ENCODE measurements around the gene GMPPB.
"Not testable (repeated sequence)": the region's sequence is repeated elsewhere in the genome, so short reads cannot be mapped to it uniquely, and the experiment has no call there.

Gene GMPPB

DNA sequence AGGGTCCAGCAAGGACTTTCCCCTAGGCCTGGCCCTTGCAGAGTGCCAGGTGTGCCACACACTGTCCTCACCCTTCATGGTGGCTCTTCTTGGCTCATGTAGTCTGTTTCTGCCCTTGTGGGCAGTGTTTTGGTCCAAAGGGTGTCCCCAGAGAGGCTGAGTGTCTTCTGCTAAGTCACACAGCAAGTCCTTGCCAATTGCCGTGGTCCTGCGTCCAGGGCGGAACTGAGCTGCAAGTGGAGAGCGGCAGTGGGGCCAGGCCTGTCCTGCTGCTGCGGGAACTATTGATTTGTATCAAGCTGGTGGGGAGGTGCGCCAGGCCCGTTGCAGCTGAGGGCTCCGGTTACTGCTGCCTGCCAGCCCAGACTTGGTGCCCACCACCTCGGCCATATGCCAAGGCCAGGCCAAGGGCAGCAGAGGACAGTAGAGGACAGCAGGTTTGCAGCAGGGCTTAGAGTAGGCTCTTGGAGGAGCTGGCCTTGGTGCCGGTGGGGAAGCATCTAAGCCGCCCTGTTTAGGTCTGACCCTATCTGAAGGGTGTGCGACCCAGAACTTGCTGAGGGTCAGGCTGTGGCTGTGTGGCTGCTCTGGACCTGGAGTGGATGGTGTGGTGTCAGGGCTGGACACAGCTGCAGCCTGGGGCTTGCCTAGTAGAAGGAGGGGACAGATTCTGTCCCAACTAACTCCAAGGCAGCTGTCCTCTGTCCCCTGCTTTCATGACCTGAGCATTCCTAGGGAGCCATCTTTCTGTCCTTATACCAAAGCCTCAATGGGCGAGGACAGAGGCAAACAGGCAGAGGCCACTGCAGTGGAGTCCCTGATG lies 8.8 kb downstream of the GMPPB start:
- DNase-seq: no peak

DNA sequence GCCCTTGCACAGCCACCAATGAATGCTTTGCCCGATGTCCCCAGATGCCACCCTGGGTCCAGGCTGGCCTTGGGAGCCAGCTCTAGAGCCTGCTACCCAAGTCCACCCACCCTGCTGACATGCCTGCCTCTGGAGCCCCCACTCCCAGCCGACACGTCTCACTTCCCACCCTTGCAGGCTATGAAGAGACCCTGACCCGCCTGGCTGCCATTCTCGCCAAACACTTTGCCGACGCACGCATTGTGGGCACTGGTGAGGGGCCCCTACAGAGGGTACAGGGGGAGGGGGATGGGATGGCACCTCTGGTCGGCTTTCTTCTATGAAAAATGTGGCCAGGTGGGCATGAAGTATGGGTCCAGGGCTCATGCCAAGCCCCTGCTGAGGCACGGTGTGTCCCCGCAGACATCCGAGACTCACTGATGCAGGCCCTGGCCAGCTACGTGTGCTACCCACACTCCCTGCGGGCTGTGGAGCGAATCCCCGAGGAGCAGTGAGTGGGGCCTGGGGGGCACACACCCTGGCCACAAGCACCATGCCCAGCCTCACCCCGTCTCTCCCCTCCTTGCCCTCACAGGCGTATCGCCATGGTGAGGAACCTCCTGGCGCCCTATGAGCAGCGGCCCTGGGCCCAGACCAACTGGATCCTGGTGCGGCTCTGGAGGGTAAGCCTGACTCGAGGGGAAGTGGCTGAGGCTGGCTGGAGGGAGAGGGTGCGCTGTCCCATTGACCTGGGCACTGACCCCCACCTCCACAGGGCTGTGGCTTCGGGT lies 10.2 kb downstream of the GMPPB start:
- no peak for DNase-seq

DNA sequence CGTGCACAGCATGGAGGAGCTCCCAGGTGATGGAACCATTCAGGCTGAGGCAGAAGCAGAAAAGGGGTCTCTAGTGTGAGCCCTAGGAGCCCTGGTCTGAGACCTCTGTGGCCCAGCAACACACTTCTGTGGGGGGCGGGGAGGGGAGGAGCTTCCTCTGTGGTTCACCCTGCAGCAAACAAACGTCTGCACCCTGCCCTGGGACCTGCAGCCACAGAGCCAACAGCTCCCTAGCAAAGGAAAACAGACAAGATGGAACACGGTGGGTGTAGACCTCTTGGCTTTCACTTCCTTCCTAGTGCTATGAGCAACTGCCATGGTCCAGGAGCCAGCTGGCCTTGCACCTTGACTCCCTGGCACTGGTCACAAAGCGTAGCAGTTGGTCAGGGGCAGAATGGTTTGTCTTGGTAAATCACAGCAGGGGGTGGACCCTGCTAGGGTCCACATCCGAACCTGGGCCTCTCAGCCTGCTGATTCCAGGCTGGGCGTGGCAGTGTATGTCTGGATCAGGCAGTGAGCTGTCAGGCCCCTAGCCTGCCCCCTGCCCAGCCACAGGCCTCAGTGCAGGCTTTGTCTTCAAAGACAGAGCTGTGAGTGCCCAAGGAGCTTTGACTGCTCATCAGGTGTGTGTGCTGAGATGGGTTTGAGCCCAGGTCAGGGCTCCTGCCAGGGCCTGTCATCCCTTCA lies 11.0 kb downstream of the GMPPB start:
- DNase-seq: no peak

DNA sequence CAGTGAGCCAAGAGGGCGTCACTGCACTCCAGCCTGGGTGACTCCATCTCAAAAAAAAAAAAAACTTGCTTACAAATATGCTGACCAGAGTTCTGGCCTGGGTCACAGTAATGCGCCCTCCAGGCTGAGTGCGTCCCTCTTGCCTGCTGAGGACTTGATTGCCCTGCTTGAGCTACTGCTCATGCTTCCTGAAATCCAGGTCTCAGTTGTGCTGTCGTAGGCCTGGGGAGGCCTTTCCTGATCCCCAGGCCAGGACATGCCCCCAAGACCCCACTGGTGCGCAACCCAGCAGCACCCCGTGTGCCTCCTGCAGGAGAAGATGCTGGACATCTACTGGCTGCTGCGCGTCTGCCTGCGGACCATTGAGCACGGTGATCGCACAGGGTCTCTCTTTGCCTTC lies 11.6 kb downstream of the GMPPB start:
- no peak for DNase-seq

DNA sequence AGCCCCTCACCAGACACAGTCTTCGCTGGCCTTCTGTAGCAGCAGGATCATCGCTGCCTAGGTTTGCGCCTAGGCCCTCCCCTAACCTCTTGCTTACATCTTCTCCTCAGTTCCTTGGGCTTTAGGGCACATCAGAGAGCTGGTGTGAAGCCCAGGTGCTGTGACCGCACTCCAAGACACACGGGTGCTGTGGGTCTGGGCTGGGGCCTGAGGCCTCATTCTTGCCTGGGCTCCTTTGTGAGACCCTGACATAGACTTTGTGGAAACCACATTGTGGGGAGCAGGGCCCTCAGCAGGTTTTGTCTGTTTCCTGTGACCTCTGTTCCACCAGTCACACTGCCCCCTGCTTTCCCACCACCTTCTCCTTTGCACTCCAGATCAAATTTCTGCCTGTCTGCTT lies 12.3 kb downstream of the GMPPB start:
- DNase-seq: no peak

DNA sequence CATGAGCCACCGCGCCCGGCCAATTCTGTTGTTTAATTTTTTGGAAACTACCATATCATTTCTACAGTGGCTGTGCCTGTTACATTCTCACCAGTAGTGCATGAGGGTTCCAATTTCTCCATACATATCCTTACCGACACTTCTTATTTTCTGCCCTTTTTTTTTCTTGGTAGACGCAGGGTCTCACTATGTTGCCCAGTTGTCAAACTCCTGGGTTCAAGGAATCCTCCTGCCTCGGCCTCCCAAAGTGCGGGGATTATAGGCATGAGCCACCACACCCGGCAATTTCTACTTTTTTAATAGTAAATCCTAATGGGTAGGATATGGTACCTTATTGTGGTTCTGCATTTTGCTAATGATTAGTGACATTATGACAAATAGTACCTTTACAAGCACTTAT lies 13.9 kb downstream of the GMPPB start:
- no peak for DNase-seq

DNA sequence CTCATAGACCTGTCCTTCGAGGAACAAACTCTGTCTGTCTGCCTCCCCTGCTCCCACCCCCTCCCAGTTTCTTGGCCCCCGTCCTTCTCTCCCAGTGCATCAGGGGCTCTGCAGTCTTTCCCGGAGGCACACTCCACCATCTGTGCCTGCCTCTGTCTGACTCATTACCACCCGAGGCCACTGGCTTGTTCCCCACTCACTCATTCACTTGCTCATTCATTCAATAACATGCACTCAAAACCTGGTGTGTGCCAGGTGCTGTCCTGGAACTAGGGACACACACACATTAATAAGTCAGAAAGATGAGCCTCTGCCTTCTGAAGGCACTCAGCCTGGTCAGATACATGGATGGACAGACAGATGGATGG lies 16.7 kb downstream of the GMPPB start:
- DNase-seq: no peak

DNA sequence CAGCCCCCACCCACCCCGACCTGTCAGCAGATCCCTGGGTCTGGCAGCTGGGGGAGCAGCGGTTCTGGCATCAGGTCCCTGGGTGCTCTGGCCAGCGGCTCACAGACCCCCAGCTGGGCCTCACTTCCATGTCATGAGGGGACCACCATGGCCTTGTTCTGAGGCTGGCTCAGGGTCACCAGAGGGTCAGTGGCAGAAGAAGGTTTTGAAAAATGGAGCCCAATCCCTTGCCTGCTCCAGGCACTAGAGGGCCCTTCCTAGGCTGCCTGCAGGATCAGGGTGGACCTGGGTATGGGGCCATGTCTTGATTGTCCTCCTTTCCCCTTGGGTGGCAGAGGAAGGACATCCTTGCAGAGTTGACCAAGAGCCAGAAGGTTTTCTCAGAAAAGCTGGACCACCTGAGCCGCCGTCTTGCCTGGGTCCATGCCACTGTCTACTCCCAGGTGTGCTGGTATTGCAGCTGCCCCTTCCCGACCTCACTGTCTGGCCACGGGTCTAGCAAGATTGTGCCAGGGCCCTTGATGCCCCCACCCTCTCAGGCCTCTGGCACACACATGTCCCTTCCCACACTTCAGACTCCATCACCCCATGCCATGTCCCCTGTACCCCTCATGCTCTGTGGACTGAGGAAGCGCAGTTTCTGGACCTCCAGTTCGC lies 17.2 kb downstream of the GMPPB start:
- no peak for DNase-seq

DNA sequence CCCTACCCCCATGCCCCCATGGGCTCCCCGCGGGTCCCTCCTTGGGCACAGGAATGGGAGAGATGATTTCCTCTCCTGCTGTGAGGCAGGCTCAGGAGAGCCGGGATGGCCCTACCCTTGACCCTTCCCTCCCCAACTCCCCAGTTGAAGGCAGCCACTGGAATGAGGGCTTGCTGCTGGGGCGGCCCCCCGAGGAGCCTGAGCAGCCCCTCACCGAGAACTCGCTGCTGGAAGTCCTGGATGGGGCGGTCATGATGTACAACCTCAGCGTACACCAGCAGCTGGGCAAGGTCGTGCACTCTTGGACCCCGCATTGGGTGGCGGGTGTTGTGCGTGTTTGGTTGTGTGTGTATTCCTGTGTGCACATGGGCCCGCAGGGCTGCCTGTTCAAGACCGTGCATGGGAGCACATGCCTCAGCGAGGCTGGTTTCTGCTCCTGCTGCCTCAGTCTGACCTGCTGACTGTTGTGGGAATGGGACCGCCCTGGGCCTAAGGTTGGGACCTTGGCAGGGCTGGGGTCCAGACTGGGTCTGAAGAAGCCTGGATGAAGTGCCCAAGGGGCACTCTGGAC lies 18.3 kb downstream of the GMPPB start:
- DNase-seq: no peak

DNA sequence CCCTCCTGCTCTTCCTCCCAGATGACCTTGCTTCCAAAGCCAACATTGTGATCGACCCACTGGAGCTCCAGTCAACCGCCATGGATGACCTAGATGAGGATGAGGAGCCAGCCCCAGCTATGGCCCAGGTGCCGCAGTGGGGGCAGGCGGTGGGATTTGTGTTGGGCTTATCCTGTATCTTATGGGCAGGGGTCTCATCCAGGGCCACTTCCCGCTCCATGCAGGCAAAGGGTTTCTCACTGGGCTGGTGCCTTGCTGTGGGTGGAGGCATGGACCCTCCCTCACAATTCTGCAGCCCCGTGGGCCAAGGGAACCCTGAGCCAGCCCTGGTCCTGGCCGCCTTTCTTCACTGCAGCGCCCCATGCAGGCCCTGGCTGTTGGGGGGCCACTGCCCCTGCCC lies 19.1 kb downstream of the GMPPB start:
- DNase-seq: no peak

DNA sequence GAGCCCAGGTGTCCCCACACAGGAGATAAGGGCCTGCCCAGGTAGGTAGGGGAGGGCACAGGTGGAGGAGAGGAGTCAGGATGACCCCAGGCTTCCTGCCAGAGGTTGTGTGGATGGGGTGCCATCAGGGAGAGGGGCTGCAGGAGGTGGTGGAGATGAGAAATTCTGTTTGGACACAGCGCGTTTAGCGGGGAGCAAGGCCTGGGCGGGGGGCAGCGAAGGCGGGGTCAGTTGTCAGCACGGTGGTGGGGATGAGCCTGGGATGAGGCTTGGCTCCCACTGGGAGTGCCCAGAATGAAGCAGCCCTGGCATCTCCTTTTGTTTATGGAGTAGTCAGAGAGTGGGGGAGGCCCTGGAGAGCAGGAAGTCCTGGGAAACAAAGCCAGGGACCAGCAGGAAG lies 19.8 kb downstream of the GMPPB start:
- DNase-seq: no peak

DNA sequence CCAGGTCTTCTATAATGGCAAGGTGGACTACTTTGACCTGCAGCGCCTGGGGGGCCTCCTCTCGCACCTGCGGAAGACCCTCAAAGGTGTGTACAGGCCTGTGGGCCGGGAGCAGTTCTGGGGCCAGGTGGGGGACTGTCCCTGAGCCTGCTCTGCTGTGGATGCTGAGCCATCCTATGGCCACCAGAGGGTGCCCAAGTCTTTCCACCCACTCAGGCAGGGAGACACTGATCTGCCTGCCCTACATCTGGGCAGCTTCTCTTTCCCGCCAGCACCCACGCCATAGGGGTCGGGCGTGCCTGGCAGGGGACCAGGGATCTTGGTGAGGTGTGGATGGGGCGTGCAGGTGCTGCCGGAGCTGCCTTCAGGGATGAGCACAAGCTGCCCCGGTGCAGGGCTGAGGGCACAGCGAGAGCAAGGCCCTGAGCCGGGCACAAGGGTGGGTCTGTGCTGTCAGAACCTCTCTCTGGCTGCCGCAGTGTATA lies 20.3 kb downstream of the GMPPB start:
- peak; percentile 37 for DNase-seq

DNA sequence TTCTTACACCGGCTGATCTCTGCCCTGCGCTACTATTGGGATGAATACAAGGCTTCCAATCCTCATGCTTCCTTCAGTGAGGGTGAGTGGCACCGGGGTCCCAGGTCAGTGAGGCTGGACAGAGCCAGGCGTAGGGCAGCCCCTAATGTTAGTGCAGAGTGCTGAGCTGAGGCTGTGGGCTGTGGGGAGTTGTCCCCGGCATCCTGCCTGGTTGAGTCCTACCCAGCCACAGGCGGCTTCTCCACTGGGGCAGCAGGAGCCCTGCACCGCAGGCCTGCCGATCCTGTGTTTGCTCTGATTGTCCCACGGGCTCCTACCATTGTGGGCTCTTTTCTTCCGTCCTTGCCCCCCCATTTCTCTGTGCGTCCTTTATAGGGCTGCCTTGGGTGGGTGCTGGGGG lies 21.1 kb downstream of the GMPPB start:
- DNase-seq: no peak

DNA sequence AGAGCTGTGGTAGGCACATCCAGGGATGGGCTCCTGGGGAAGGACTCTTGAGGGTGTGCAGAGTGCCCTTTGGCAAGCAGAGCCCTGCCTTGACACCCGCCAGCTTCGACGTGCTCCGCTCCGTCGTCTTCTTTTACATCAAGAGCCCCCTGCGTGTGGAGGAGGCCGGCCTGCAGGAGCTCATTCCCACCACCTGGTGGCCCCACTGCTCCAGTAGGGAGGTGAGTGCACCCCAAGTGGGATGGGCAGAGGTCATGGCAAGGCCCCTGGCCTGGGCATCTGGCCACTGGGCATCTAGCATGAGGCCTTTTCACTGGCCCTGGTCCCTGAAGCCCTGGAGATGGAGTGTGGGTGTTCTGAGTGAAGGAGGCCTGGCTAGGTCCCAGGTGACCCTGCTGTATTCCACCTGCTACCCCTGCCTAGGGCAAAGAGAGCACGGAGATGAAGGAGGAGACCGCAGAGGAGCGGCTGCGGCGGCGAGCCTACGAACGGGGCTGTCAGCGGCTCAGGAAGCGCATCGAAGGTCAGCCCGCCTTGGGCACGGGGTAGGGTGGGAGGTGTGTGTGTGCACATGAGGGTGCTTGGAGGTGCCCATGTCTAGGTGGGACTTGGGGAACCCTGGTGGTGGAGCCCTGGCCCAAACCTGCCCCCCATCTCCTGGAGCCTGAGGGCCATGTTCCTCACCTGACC lies 22.2 kb downstream of the GMPPB start:
- no peak for DNase-seq

DNA sequence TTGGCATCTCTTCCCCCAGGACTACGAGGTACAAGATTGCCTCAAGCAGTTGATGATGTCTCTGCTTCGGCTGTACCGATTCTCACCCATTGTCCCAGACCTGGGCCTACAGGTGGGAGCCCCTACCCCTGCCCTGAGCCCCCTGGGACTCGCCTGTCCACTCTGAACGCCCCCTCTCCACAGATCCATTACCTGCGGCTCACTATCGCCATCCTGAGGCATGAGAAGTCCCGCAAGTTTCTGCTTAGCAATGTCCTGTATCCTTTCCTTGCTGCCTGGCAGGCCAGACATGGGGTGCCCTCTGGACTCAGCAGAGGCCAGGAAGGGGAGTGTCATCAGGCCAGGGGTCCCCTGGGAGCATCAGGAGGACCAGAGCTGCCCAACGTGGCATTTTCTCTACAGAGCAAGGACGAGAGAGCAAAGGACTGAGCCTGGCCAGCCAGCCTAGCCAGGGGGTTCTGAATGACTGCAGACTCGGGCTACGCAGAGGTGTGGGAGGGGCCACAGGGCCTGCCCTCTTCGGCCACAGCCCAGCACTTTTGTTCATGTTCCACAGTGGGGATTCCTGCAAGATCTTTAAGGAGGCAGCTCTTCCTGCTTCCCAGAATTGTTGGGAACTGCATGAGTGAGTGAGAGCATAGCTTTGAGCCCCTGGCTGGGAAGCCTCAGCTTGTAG lies 23.2 kb downstream of the GMPPB start:
- DNase-seq: no peak

DNA sequence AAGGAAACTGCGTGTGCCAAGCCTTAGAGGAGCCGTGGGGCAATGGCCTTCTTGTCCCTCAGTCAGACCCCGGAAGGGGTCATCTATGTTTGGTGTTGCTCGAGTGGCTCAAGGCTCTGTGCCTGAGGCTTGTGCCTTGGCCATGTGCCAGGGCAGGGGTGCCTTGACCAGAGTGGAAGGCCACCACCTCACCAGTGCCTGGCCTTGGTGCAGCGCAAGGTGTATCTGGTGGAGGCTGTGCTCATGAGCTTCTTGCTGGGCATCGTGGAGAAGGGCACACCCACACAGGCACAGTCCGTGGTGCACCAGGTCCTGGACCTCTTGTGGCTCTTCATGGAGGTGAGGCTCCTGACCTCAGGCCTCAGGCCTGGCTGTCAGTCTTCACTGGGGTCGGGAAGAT lies 23.7 kb downstream of the GMPPB start:
- DNase-seq: no peak

DNA sequence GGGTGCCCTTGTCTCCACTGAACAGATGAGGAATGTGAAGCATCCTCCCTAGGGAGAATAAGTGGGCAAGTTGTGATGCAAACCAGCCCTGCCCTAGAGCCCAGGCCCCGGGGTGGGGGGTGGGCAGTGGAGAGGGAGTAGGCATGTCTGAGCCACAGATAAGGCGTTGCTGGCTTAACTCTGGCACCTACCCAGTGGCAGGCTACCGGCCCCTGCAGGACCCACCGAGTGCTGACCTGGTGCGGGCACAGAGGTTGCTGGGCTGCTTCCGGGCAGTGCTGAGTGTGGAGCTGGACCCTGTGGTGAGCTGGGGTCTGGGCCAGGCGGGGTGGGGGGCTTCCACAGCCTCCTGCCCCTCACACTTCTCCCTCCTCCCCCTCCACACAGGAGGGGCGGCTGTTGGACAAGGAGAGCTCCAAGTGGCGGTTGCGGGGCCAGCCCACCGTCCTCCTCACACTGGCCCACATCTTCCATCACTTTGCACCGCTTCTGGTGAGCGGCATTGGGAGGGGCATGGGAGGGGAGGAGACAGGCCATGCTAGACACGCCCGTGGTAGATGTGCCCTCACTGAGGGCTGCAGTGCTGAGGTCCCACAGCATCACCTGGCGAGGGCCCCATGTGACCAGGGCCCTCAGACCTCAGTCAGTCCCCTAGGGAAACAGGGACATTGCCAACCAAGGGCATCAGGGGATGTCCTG lies 24.3 kb downstream of the GMPPB start:
- DNase-seq: no peak

DNA sequence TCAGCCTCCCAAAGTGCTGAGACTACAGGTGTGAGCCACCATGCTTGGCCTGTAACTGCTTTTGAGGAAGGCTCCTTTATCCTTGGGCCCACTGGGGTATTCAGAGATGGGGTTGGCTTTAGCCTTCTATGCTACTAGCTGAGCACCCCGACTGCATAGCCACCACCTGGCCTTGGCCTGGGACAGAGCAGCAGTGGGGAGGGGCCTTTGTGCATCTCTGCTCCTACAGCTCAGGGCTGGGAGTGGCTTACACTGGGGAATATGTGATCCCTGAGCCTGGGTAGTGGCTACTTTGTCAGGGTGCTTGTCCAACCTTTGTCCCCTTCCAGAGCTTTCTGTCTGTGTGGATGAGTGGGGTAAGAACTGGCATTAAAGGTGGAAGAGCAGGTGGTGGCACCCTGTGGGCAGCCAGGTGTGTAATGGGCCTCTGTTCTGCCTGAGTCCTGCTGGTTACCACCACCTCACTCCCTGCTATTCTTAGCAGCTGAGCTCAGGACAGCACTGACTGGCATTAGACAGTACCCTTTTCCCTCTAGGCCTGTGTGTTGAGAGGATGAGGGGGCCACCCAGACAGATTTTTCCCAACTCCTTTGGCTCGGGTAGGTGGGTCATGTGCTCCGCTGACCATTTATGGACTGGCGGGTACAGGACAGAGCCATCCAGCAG lies 28.3 kb downstream of the GMPPB start:
- DNase-seq: not testable (repeated sequence)

DNA sequence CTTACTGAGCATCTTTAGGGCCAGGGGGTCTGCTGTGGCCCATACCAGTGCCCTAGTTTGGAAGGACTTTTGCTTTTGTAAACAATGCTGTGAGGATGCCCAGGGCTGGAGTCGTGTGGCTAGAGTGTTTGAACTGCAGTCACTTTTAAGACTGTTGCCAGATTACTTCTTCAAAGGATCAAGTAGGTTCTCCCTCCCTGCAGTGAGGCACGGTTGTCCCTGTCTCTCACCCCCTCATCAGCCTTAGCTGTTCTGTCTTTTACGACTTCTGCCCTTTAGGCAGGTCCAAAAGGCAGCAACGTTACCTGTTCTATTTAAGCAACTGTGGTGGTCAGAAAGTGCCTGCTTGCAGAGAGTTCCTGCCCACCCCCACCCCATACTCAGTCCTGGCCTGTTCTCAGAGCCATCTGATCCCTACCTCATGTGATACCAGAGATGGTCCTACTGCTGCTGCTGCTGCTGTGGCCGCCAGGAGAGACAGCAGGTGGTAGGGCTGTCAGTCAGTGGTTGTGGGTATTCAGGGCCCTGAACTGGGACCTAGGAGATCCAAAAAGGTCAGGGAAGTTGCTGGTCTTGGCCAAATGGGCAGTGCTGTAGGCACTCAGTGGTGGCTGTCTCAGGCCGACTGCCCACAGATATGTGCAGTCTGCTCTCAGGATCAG lies 29.2 kb downstream of the GMPPB start:
- DNase-seq: not testable (repeated sequence)
